SH-SY5Y (cell line): ENCODE data around the gene PDLIM1.

Experiments used
- GATA2 ChIP-seq: IDR thresholded peaks from 2 replicates; pipeline ENCODE4 v1.6.1; 2011; ENCODE audit warnings: mild to moderate bottlenecking, low read depth, low read length
- GATA3 ChIP-seq: IDR thresholded peaks from 2 replicates; pipeline ENCODE4 v1.6.1; 2011; ENCODE audit warnings: low read depth, mild to moderate bottlenecking, low read length, moderate library complexity

GRCh38 chr10:95325863-95326262, 35.1 kb upstream of the PDLIM1 start:
- TF ChIP-seq GATA3, result no peak
- TF ChIP-seq GATA2, result no peak
